ENCODE data around the gene COTL1. TPM values are rescaled to one million over a fixed set of nuclear protein-coding genes. Genes with fewer than 3 reads are reported as not detected.

Gene COTL1
- total RNA-seq, 1 experiment from 2014 or later, result 408 TPM

DNA sequence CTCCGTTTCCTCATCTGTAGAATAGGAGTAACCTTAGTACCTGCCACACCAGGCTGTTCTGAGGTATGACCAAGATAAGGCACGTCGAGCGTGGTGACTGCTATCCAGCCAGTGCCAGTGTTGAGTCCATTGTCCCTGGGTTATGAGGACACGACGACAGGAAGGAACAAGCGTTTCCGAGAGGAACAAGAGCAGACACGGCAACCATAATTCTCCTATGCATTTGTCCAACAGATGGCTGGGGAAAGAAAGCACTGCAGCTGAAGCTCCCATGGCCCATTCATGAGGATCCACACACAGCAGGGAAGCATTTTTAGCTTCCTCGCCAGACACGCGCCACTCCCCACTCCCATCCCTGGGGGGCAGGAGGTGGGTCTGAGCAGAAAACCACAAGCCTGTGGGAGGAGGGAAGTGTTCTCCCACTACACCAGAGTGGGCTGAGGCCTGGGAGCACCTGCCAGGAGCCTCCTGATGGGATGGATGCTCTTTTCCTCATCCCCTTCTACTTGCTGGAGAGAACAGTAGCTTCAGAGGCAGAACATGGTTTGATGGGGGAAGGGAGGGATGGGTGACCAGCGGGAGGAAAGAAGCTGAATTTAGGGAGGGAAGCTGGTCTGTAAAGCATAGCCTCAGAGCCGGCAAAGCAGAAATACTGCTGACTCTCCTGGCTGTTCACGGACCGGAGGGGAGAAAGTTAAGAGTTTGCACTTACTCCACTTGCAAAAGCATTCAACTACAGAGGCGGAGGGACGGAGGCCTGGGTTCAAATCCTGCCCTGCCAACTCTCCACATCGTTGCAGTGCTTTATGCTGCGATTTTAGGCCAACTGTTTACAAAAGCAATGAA, 2.7 kb downstream of the COTL1 start:
- H2AFZ ChIP-seq (ENCODE audit: low read length), result no peak overlapping the region
- intact Hi-C loops (cut with micrococcal nuclease), result no loop called here
- H3K9me2 ChIP-seq (replicated peaks; ENCODE audit: low read length), result no peaks in the 10 kb centered on the region
- no peak overlapping the region for H3K27ac ChIP-seq (ENCODE audit: low read length)
- ATAC-seq (no peak), DNase-seq (no peak)
- peaks cover 29% of the 10 kb centered on the region for H3K4me1 ChIP-seq (ENCODE audit: insufficient read depth, low read length)
- peaks cover 34% of the 10 kb centered on the region for H3K36me3 ChIP-seq (ENCODE audit: low read depth, low read length)
- BruUV-seq (replicated peaks), result no TSS peak
- CTCF ChIA-PET, result no interaction called here
- no peaks in the 10 kb centered on the region for H3F3A ChIP-seq (ENCODE audit: low read length, unreplicated experiment)
- H3K9ac ChIP-seq (ENCODE audit: low read length), result peak overlapping the region; percentile 93; the same call in 1 of the 2 replicates
- H3K4me2 ChIP-seq (ENCODE audit: low read length), result peak overlapping the region; percentile 88
- TF ChIP-seq, protein P1, sequence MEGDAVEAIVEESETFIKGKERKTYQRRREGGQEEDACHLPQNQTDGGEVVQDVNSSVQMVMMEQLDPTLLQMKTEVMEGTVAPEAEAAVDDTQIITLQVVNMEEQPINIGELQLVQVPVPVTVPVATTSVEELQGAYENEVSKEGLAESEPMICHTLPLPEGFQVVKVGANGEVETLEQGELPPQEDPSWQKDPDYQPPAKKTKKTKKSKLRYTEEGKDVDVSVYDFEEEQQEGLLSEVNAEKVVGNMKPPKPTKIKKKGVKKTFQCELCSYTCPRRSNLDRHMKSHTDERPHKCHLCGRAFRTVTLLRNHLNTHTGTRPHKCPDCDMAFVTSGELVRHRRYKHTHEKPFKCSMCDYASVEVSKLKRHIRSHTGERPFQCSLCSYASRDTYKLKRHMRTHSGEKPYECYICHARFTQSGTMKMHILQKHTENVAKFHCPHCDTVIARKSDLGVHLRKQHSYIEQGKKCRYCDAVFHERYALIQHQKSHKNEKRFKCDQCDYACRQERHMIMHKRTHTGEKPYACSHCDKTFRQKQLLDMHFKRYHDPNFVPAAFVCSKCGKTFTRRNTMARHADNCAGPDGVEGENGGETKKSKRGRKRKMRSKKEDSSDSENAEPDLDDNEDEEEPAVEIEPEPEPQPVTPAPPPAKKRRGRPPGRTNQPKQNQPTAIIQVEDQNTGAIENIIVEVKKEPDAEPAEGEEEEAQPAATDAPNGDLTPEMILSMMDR (conservative IDR thresholded peaks at IDR 0.05; ENCODE audit: low read depth, low read length), result no peak
- TF ChIP-seq EZH2 (IDR thresholded peaks at IDR 0.05; ENCODE audit: low read length, unreplicated experiment) (no peak), EZH2phosphoT487 (IDR thresholded peaks at IDR 0.05; ENCODE audit: borderline replicate concordance, low read length) (no peak)
- POLR2A ChIA-PET (ENCODE audit: unreplicated experiment), result no interaction called here
- peaks cover 63% of the 10 kb centered on the region for H4K20me1 ChIP-seq (ENCODE audit: low read length)
- no peaks in the 10 kb centered on the region for H3K9me3 ChIP-seq (ENCODE audit: low read length)
- H3K4me3 ChIP-seq (ENCODE audit: low read length), result peak overlapping the region; percentile 94
- no peaks in the 10 kb centered on the region for H3K27me3 ChIP-seq (ENCODE audit: low read length)
- H3K79me2 ChIP-seq (ENCODE audit: low read length), result peaks cover 87% of the 10 kb centered on the region

DNA sequence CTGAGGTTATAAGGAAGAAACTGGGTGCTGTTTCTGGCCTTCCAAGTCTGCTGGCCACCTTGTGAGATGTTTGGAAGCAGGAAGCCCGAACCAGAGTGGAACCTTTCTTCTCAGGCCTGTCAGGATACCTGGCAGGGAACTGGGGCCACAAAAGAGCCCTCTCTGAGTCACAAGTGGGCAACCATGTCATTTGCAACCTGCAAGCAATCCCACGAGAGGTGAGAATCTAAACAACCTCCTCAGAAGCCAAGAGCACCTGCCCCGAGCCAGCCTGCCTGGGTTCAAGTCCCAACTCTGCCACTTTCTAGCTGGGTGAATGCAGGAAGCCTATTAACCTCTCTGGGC, 3.3 kb downstream of the COTL1 start:
- Histone ChIP-seq H3K4me2 (ENCODE audit: low read length) (peak overlapping the region; percentile 88), H3K4me3 (ENCODE audit: low read length) (peak overlapping the region; percentile 94), H3K4me1 (ENCODE audit: insufficient read depth, low read length) (peaks cover 23% of the 10 kb centered on the region), H2AFZ (ENCODE audit: low read length) (no peak overlapping the region), H3K9me3 (ENCODE audit: low read length) (no peaks in the 10 kb centered on the region), H4K20me1 (ENCODE audit: low read length) (peaks cover 66% of the 10 kb centered on the region), H3K36me3 (ENCODE audit: low read depth, low read length) (peaks cover 38% of the 10 kb centered on the region), H3K27ac (ENCODE audit: low read length) (no peak overlapping the region), H3K27me3 (ENCODE audit: low read length) (no peaks in the 10 kb centered on the region), H3K9me2 (replicated peaks; ENCODE audit: low read length) (no peaks in the 10 kb centered on the region), H3K9ac (ENCODE audit: low read length) (no peak overlapping the region), H3K79me2 (ENCODE audit: low read length) (peaks cover 87% of the 10 kb centered on the region), H3F3A (ENCODE audit: low read length, unreplicated experiment) (no peaks in the 10 kb centered on the region)
- no TSS peak for BruUV-seq (replicated peaks)
- ChIA-PET CTCF (no interaction called here), POLR2A (ENCODE audit: unreplicated experiment) (no interaction called here)
- intact Hi-C loops (cut with micrococcal nuclease), result no loop called here
- DNase-seq (no peak), ATAC-seq (no peak)
- TF ChIP-seq, protein P1 (conservative IDR thresholded peaks at IDR 0.05; ENCODE audit: low read depth, low read length), result no peak
- TF ChIP-seq EZH2phosphoT487 (IDR thresholded peaks at IDR 0.05; ENCODE audit: borderline replicate concordance, low read length) (no peak), EZH2 (IDR thresholded peaks at IDR 0.05; ENCODE audit: low read length, unreplicated experiment) (no peak)

DNA sequence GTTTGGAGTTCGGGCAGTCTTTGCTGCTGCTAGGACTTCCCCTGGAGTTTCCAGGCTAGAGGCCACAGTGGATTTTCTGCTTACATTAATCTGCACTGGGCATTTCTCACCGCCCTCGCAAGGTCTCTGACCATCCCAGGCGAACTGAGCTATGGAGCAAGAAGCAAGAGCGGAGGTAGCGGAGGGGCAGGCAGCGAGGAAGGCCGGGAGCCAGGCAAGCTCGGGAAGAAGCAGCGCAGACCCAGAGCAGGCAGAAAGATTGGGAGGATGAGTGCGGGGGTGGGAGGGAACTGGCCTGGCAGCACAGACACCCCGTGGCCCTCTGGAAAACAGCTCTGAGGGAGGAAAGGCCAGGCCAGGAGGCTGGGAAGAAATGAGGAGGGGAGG, 3.8 kb downstream of the COTL1 start:
- ChIA-PET CTCF (no interaction called here), POLR2A (ENCODE audit: unreplicated experiment) (no interaction called here)
- Histone ChIP-seq H3K4me1 (ENCODE audit: insufficient read depth, low read length) (peaks cover 18% of the 10 kb centered on the region), H3K4me3 (ENCODE audit: low read length) (no peak overlapping the region), H4K20me1 (ENCODE audit: low read length) (peaks cover 66% of the 10 kb centered on the region), H3K9ac (ENCODE audit: low read length) (no peak overlapping the region), H3K9me3 (ENCODE audit: low read length) (no peaks in the 10 kb centered on the region), H2AFZ (ENCODE audit: low read length) (no peak overlapping the region), H3F3A (ENCODE audit: low read length, unreplicated experiment) (no peaks in the 10 kb centered on the region), H3K79me2 (ENCODE audit: low read length) (peaks cover 87% of the 10 kb centered on the region), H3K36me3 (ENCODE audit: low read depth, low read length) (peaks cover 38% of the 10 kb centered on the region), H3K27me3 (ENCODE audit: low read length) (no peaks in the 10 kb centered on the region), H3K9me2 (replicated peaks; ENCODE audit: low read length) (no peaks in the 10 kb centered on the region), H3K4me2 (ENCODE audit: low read length) (no peak overlapping the region), H3K27ac (ENCODE audit: low read length) (no peak overlapping the region)
- TF ChIP-seq EZH2 (IDR thresholded peaks at IDR 0.05; ENCODE audit: low read length, unreplicated experiment) (no peak), EZH2phosphoT487 (IDR thresholded peaks at IDR 0.05; ENCODE audit: borderline replicate concordance, low read length) (no peak)
- TF ChIP-seq, protein P1 (conservative IDR thresholded peaks at IDR 0.05; ENCODE audit: low read depth, low read length), result no peak
- BruUV-seq (replicated peaks), result no TSS peak
- ATAC-seq, result no peak
- DNase-seq, result no peak
- intact Hi-C loops (cut with micrococcal nuclease), result no loop called here
